Trophoblast cell (in vitro differentiated cells and primary cell): ENCODE results near the gene ZNF823.

Experiments
- DNase-seq, 2 donors: peaks; one replicate each; pipeline ENCODE4 v3.0.0-alpha.2; 2016
- H2AFZ ChIP-seq: 2 replicates; pipeline ENCODE4 v1.6.1; 2013; ENCODE audit warnings: low read length, moderate library complexity, mild to moderate bottlenecking; ENCODE audit not compliant: insufficient read depth, poor library complexity
- H2AK5ac ChIP-seq: 2 replicates; pipeline ENCODE4 v1.6.1; 2013; ENCODE audit warnings: mild to moderate bottlenecking, low read length
- H2BK120ac ChIP-seq: 2 replicates; pipeline ENCODE4 v1.6.1; 2013; ENCODE audit warnings: low read length, mild to moderate bottlenecking, moderate library complexity; ENCODE audit not compliant: insufficient read depth, poor library complexity
- H2BK12ac ChIP-seq: 2 replicates; pipeline ENCODE4 v1.6.1; 2013; ENCODE audit warnings: mild to moderate bottlenecking, low read length, moderate library complexity
- H2BK5ac ChIP-seq: 2 replicates; pipeline ENCODE4 v1.6.1; 2013; ENCODE audit warnings: low read length, low read depth, moderate library complexity, mild to moderate bottlenecking; ENCODE audit not compliant: poor library complexity
- H3K14ac ChIP-seq: 2 replicates; pipeline ENCODE4 v1.6.1; 2013; ENCODE audit warnings: mild to moderate bottlenecking, low read length
- H3K18ac ChIP-seq: 2 replicates; pipeline ENCODE4 v1.6.1; 2013; ENCODE audit warnings: mild to moderate bottlenecking, low read length
- H3K23ac ChIP-seq: 2 replicates; pipeline ENCODE4 v1.6.1; 2013; ENCODE audit warnings: low read length
- H3K27ac ChIP-seq: 2 replicates; pipeline ENCODE4 v1.5.1; 2013; ENCODE audit warnings: low read depth, mild to moderate bottlenecking, inconsistent platforms, low read length, moderate library complexity
- H3K27me3 ChIP-seq: 2 replicates; pipeline ENCODE4 v1.6.1; 2013; ENCODE audit warnings: inconsistent platforms, mild to moderate bottlenecking, low read length, moderate library complexity; ENCODE audit not compliant: insufficient read depth
- H3K36me3 ChIP-seq, 2 experiments: 1 replicate in 1 of 2; 2 replicates in 1 of 2; pipeline ENCODE4 v1.6.1; 2013; ENCODE audit warnings: low read length in 2 of 2, mild to moderate bottlenecking in 2 of 2, moderate library complexity in 1 of 2; ENCODE audit not compliant: insufficient read depth in 2 of 2, control insufficient read depth in 1 of 2
- H3K4ac ChIP-seq: 2 replicates; pipeline ENCODE4 v1.6.1; 2013; ENCODE audit warnings: low read depth, mild to moderate bottlenecking, low read length, moderate library complexity
- H3K4me1 ChIP-seq, 2 experiments: 1 replicate in 1 of 2; 2 replicates in 1 of 2; pipeline ENCODE4 v1.6.1; 2013; ENCODE audit warnings: low read length in 2 of 2, mild to moderate bottlenecking in 2 of 2, moderate library complexity in 1 of 2; ENCODE audit not compliant: insufficient read depth in 2 of 2, control insufficient read depth in 1 of 2
- H3K4me2 ChIP-seq: 2 replicates; pipeline ENCODE4 v1.6.1; 2013; ENCODE audit warnings: inconsistent platforms, mild to moderate bottlenecking, low read length, moderate library complexity
- H3K4me3 ChIP-seq: 2 replicates; pipeline ENCODE4 v1.5.1; 2013; ENCODE audit warnings: mild to moderate bottlenecking, low read depth, low read length, inconsistent platforms
- H3K79me1 ChIP-seq: one replicate; pipeline ENCODE4 v1.6.1; 2013; ENCODE audit warnings: low read length
- H3K79me2 ChIP-seq: 2 replicates; pipeline ENCODE4 v1.6.1; 2013; ENCODE audit warnings: low read length, mild to moderate bottlenecking; ENCODE audit not compliant: control insufficient read depth, insufficient read depth, poor library complexity
- H3K9ac ChIP-seq: 2 replicates; pipeline ENCODE4 v1.6.1; 2013; ENCODE audit warnings: mild to moderate bottlenecking, low read length
- H3K9me3 ChIP-seq: 2 replicates; pipeline ENCODE4 v1.6.1; 2013; ENCODE audit warnings: low read depth, mild to moderate bottlenecking, control low read depth, inconsistent platforms, low read length; ENCODE audit not compliant: insufficient read depth
- H4K12ac ChIP-seq: 2 replicates; pipeline ENCODE4 v1.6.1; 2013; ENCODE audit warnings: low read depth, mild to moderate bottlenecking, low read length, moderate library complexity
- H4K8ac ChIP-seq: 2 replicates; pipeline ENCODE4 v1.6.1; 2013; ENCODE audit warnings: low read depth, mild to moderate bottlenecking, low read length, moderate library complexity
- H4K91ac ChIP-seq: one replicate; pipeline ENCODE4 v1.6.1; 2013; ENCODE audit warnings: low read depth, mild to moderate bottlenecking, low read length, moderate library complexity
- WGBS: extraction: QIAGEN DNeasy Blood & Tissue Kit; methylation state at CpG from one replicate; pipeline ENCODE4 v1.1.7; 2013; ENCODE audit warnings: missing lambda C conversion rate; ENCODE audit not compliant: insufficient read length, insufficient coverage; ENCODE audit errors: extremely low coverage; 5-methylcytosine and 5-hydroxymethylcytosine counted together

ZNF823 gene

DNA sequence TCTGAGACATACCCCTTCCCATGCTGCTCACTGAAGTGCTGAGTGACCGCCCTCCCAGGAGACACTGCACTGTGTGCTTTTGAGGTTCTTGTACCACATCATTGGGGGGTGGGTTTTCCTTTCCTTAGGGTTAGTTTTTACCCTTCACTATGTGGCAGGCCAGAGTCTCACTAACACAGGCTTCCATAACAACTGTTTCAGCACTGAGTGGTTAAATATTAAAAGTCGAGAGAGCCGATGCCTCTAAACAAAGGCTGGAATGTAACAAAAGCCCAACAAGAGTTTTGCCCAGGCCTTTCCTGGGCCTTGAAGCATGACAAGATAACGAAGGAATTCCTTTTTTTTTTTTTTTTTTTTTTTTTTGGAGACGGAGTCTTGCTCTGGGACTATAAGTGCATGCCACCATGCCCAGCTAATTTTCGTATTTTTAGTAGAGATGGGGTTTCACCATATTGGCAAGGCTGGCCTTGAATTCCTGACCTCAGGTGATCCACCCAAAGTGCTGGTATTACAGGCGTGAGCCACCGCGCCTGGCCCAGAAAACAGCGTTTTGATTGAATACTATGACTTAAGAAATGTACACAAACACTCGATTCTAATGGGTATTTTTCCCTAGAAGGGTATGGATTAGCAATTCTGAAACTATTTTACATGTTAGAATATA is 46.5 kb downstream of the ZNF823 start:
- Histone ChIP-seq H3K27me3 (no peaks in the 10 kb centered on the region), H4K12ac (no peak overlapping the region), H4K8ac (no peak overlapping the region), H2AFZ (no peak overlapping the region), H4K91ac (no peak overlapping the region), H3K4me2 (peak overlapping the region; percentile 13), H2BK120ac (no peak overlapping the region), H3K18ac (no peak overlapping the region), H2AK5ac (no peak overlapping the region), H3K14ac (no peak overlapping the region), H2BK12ac (no peak overlapping the region), H3K36me3 (peaks cover 2 to 5% of the 10 kb centered on the region in 2 experiments), H3K9me3 (no peaks in the 10 kb centered on the region), H3K23ac (no peak overlapping the region), H2BK5ac (no peak overlapping the region), H3K4ac (no peak overlapping the region), H3K4me3 (no peak overlapping the region), H3K79me2 (peaks cover 4% of the 10 kb centered on the region), H3K79me1 (peaks cover 12% of the 10 kb centered on the region), H3K9ac (no peak overlapping the region), H3K27ac (peak overlapping the region; percentile 53), H3K4me1 (peaks cover 15% of the 10 kb centered on the region in 2 experiments)
- WGBS, result no CpG with 5 or more reads among the region's 11 CpGs
- DNase-seq, result peak; percentile 39 to 60

DNA sequence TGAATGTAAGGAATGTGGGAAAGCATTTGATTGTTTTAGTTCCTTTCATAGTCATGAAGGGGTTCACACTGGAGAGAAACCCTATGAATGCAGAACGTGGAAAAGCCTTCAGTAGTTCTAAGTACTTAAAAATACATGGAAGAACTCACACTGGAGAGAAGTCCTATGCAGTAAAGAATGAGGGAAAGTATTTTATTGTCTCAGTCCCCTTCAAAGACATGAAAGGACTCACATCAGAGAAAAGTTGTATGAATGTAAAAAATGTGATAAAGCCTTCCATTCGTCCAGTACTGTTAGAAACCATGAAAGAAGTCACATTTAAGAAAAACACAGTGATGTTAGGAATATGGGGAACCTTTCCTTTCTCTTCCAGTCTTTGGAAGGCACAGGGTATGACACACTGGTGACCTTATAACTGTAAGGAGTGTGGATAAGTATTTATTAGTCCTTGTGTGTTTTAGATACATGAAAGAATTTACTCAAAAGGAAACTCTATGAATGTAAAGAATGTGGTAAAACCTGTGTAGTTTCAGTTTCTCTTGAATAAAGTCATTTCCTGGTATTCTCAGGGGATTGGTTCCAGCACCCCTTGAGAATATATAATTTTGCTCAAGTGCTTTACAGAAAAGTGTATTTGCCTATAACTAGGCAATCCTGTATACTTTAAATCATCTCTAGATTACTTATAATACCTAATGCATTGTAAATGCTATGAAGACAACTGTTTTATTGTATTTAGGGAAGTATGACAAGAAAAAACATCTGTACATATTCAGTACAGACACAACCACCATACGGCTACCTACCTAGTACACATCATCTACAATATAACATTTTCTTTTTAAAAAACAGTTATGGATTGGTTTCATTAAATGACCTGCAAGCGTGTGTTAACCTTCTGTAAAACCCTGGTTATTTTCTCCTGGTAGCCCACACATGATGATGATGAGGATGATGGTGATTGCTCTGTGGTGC is 52.8 kb downstream of the ZNF823 start:
- peaks cover 8% of the 10 kb centered on the region for H3K9me3 ChIP-seq
- no peak overlapping the region for H3K27ac ChIP-seq
- H2AFZ ChIP-seq, result no peak overlapping the region
- no peak overlapping the region for H3K14ac ChIP-seq
- no peak overlapping the region for H3K4ac ChIP-seq
- H4K8ac ChIP-seq, result no peak overlapping the region
- no peaks in the 10 kb centered on the region for H3K4me1 ChIP-seq
- H3K79me2 ChIP-seq, result no peaks in the 10 kb centered on the region
- H3K23ac ChIP-seq, result no peak overlapping the region
- H3K9ac ChIP-seq, result no peak overlapping the region
- peaks cover 6 to 18% of the 10 kb centered on the region in 2 experiments for H3K36me3 ChIP-seq
- H2BK120ac ChIP-seq, result no peak overlapping the region
- H4K12ac ChIP-seq, result no peak overlapping the region
- no CpG with 5 or more reads among the region's 4 CpGs for WGBS
- H4K91ac ChIP-seq, result no peak overlapping the region
- peak in 1 of 2 donors; percentile 86 for DNase-seq
- no peak overlapping the region for H3K4me2 ChIP-seq
- H3K4me3 ChIP-seq, result no peak overlapping the region
- no peak overlapping the region for H3K18ac ChIP-seq
- H3K27me3 ChIP-seq, result no peaks in the 10 kb centered on the region
- no peak overlapping the region for H2BK5ac ChIP-seq
- no peak overlapping the region for H2AK5ac ChIP-seq
- H3K79me1 ChIP-seq, result no peaks in the 10 kb centered on the region
- no peak overlapping the region for H2BK12ac ChIP-seq

DNA sequence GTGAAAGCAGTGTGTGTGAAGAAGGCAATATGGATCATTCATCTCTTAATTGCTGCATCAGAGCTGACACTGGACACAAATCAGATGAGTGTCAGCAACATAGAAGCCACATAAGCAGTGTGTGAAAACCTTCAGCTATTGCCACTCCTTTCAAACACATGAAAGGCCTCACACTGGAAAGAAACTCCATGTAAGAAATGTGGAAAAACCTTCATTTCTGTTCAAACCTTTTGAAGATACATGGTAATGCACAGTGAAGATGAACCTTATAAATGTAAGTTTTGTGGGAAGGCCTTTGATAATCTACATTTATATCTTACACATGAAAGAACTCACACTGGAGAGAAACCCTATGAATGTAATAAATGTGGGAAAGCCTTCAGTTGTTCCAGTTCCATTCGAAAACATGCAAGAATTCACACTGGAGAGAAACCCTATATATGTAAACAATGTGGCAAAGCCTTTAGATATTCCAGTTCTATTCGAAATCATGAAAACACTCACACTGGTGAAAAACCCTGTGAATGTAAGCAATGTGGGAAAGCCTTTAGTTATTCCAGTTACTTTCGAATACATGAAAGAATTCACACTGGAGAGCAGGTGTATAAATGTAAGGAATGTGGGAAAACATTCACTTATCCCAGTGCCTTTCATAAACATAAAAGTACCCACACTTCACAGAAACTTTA is 53.6 kb downstream of the ZNF823 start:
- no peak overlapping the region for H2AK5ac ChIP-seq
- WGBS, result no CpG with 5 or more reads among the region's 3 CpGs
- H2BK5ac ChIP-seq, result no peak overlapping the region

DNA sequence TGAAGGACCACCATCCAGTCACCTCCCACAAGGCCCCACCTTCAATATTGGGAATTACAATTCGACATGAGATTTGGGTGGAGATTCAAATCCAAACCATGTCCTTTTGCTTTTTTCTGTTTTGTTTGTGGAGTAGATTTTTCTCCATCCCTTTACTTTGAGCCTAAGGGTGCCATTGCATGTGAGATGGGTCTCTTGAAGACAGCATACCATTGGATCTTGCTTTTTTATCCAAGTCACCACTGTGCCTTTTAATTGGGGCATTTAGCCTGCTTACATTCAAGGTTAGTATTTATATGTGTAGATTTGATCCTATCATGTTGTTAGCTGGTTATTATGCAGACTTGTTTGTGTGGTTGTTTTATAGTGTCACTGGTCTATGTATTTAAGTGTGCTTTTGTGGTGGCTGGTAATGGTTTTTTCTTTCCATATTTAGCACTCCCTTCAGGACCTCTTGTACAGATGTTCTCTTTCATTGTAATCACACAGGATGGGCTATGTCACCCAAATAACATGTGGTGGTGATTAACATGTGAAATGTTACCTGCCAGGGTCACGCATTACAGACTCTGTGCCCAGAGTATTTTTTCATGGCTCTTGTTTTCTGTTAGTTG is 58.0 kb downstream of the ZNF823 start:
- H3K27me3 ChIP-seq, result no peaks in the 10 kb centered on the region
- H3K27ac ChIP-seq, result no peak overlapping the region
- no peak for DNase-seq
- H2BK12ac ChIP-seq, result no peak overlapping the region
- H2AFZ ChIP-seq, result no peak overlapping the region
- whole genome bisulfite sequencing, result no CpG with 5 or more reads among the region's 2 CpGs
- H4K8ac ChIP-seq, result no peak overlapping the region
- H3K4me3 ChIP-seq, result no peak overlapping the region
- H3K9ac ChIP-seq, result no peak overlapping the region
- H3K36me3 ChIP-seq, result peaks cover 12 to 13% of the 10 kb centered on the region in 2 experiments
- no peak overlapping the region for H4K91ac ChIP-seq
- H4K12ac ChIP-seq, result no peak overlapping the region
- H3K79me2 ChIP-seq, result no peaks in the 10 kb centered on the region
- H2BK120ac ChIP-seq, result no peak overlapping the region
- H3K14ac ChIP-seq, result no peak overlapping the region
- H3K18ac ChIP-seq, result no peak overlapping the region
- peaks cover 22% of the 10 kb centered on the region for H3K9me3 ChIP-seq
- H2AK5ac ChIP-seq, result no peak overlapping the region
- H3K4me2 ChIP-seq, result no peak overlapping the region
- no peaks in the 10 kb centered on the region for H3K4me1 ChIP-seq
- no peak overlapping the region for H2BK5ac ChIP-seq
- H3K79me1 ChIP-seq, result no peaks in the 10 kb centered on the region
- no peak overlapping the region for H3K4ac ChIP-seq
- no peak overlapping the region for H3K23ac ChIP-seq

More for the DNA sequence above, 53.6 kb downstream of the ZNF823 start:
- no peak for DNase-seq
- H2BK12ac ChIP-seq, result no peak overlapping the region
- no peak overlapping the region for H4K8ac ChIP-seq
- no peak overlapping the region for H4K91ac ChIP-seq
- H3K79me2 ChIP-seq, result no peaks in the 10 kb centered on the region
- no peak overlapping the region for H3K18ac ChIP-seq
- no peak overlapping the region for H3K27ac ChIP-seq
- no peak overlapping the region for H2AFZ ChIP-seq
- H2BK120ac ChIP-seq, result no peak overlapping the region
- H3K4me3 ChIP-seq, result no peak overlapping the region
- H3K14ac ChIP-seq, result no peak overlapping the region
- H3K4me1 ChIP-seq, result no peaks in the 10 kb centered on the region
- no peaks in the 10 kb centered on the region for H3K27me3 ChIP-seq
- peaks cover 10% of the 10 kb centered on the region for H3K9me3 ChIP-seq
- no peak overlapping the region for H4K12ac ChIP-seq
- H3K23ac ChIP-seq, result no peak overlapping the region
- no peak overlapping the region for H3K4me2 ChIP-seq
- H3K36me3 ChIP-seq, result peaks cover 8 to 18% of the 10 kb centered on the region in 2 experiments
- no peaks in the 10 kb centered on the region for H3K79me1 ChIP-seq
- no peak overlapping the region for H3K4ac ChIP-seq
- H3K9ac ChIP-seq, result no peak overlapping the region
